ENCODE data around the gene EZR. TPM values are rescaled to one million over a fixed set of nuclear protein-coding genes. Genes with fewer than 3 reads are reported as not detected.

The EZR gene
- total RNA-seq, 1 experiment from 2014 or later = 1,402 TPM

- RAD21 ChIA-PET (ENCODE audit: low non-redundant PET in 1 of 2, low total read pairs in 2 of 2, uncharacterized antibody in 2 of 2, unreplicated experiment in 2 of 2) = no interaction called here
- no TSS peak for BruUV-seq (replicated peaks)
- CTCF ChIA-PET = no interaction called here
- no peaks in the 10 kb centered on the region for H3K9me2 ChIP-seq (ENCODE audit: insufficient read depth)
- POLR2A ChIA-PET = interaction anchor here (1.2 kb wide), 1 partner anchor 44 kb away, joined by 3 read pairs; no protein-coding TSS in a partner anchor
- H3K4me2 ChIP-seq (ENCODE audit: low read length) = no peak overlapping the region
- no peak overlapping the region for H3K4me3 ChIP-seq (replicated peaks in 1 of 2; ENCODE audit: low read depth in 1 of 2, low read length in 2 of 2)
- ATAC-seq (no peak), DNase-seq (ENCODE audit: low read depth, low spot score) (no peak)
- H3K36me3 ChIP-seq (ENCODE audit: control insufficient read depth in 1 of 2, insufficient read depth in 2 of 2, low read length in 2 of 2) = no peaks in the 10 kb centered on the region
- no peak overlapping the region for H2AFZ ChIP-seq (ENCODE audit: low read depth, low read length, poor library complexity, severe bottlenecking)
- no peak for TF ChIP-seq REST (IDR thresholded peaks at IDR 0.05; ENCODE audit: low read depth)
- TF ChIP-seq EZH2phosphoT487 (IDR thresholded peaks at IDR 0.05; ENCODE audit: borderline replicate concordance) = no peak
- no peak for TF ChIP-seq EZH2 (IDR thresholded peaks at IDR 0.05)
- H3K27ac ChIP-seq (ENCODE audit: low read depth, low read length) = no peak overlapping the region
- H3K27me3 ChIP-seq (ENCODE audit: insufficient read depth, low read length) = no peaks in the 10 kb centered on the region
- no peaks in the 10 kb centered on the region for H4K20me1 ChIP-seq (ENCODE audit: insufficient read depth)
- no peak overlapping the region for H3K9ac ChIP-seq (ENCODE audit: low read length)
- no peaks in the 10 kb centered on the region for H3K9me3 ChIP-seq (ENCODE audit: control insufficient read depth in 1 of 2, insufficient read depth in 1 of 2, low read depth in 1 of 2, low read length in 2 of 2)
- intact Hi-C loops (cut with micrococcal nuclease) = no loop called here
- peaks cover 0 to 8% of the 10 kb centered on the region in 2 experiments; a peak in 1 of 4 replicates for H3K4me1 ChIP-seq (ENCODE audit: control insufficient read depth in 1 of 2, insufficient read depth in 2 of 2, low read length in 2 of 2)
- no peaks in the 10 kb centered on the region for H3K79me2 ChIP-seq (ENCODE audit: insufficient read depth, low read length)
Observed at GRCh38 chr6:158825951-158826306, 6.8 kb upstream of the EZR start.

All from HCT116 (cell line).